ENCODE data around the gene SGMS2.

DNA sequence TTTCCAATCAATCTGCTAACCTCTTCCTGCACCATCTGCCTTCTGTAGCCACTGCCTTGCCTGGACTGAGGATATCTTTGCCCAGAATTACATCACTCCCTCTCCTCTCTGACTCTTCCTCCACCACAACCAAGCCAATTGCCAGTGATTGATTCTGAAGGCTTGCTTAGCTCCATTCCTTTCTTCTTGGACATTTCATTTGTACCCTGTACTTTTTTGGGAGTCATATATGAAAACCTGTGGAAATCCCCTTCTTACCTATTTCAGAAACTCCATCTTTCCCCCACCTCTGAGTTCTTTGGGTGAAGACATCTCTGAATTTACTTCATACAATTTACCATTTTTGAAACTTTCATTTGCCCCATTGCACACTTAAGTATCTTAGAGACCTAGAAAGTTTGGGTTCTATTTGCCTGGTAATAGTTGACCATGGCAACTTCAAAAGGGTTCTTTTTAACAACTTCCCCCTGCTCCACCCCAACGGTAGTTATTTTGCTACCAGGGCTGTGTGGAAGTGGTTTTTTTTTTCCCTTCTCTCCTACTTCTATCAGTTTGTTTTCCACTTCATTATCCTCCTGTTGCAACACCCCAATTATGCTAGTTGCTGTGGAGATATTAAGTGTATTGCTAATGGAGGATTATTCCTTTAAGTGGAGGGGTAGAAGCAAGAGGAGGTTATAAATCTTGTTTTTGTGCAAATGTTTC, 14.3 kb downstream of the SGMS2 start:
- TF ChIP-seq, protein P1, sequence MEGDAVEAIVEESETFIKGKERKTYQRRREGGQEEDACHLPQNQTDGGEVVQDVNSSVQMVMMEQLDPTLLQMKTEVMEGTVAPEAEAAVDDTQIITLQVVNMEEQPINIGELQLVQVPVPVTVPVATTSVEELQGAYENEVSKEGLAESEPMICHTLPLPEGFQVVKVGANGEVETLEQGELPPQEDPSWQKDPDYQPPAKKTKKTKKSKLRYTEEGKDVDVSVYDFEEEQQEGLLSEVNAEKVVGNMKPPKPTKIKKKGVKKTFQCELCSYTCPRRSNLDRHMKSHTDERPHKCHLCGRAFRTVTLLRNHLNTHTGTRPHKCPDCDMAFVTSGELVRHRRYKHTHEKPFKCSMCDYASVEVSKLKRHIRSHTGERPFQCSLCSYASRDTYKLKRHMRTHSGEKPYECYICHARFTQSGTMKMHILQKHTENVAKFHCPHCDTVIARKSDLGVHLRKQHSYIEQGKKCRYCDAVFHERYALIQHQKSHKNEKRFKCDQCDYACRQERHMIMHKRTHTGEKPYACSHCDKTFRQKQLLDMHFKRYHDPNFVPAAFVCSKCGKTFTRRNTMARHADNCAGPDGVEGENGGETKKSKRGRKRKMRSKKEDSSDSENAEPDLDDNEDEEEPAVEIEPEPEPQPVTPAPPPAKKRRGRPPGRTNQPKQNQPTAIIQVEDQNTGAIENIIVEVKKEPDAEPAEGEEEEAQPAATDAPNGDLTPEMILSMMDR (conservative IDR thresholded peaks at IDR 0.05; ENCODE audit: low read depth, low read length), result no peak
- TF ChIP-seq EZH2 (IDR thresholded peaks at IDR 0.05; ENCODE audit: low read length, unreplicated experiment), result no peak

Data from PC-3 (cell line).